Measurements from ENCODE around the gene ANKS1B.
"Not testable (repeated sequence)": the region's sequence is repeated elsewhere in the genome, so short reads cannot be mapped to it uniquely, and the experiment has no call there.

Gene ANKS1B

GRCh38 chr12:98767248-98767647, 1217.5 kb downstream of the ANKS1B start:
- H3K9me3 ChIP-seq (ENCODE audit: control extremely low read depth in 1 of 5, control insufficient read depth in 4 of 5, insufficient read depth in 2 of 5, low read depth in 1 of 5, low read length in 4 of 5), result no peaks in the 10 kb centered on the region
- peaks cover 0 to 4% (median 0%) of the 10 kb centered on the region in 5 experiments for H3K27me3 ChIP-seq (replicated peaks in 2 of 5; ENCODE audit: control insufficient read depth in 4 of 5, insufficient read depth in 5 of 5, low read length in 4 of 5)
- 100% methylated on average over 1 of the region's 9 CpGs for WGBS (ENCODE audit: insufficient coverage)
- no peak overlapping the region for H3K27ac ChIP-seq (ENCODE audit: insufficient read depth in 1 of 2, low read depth in 1 of 2, low read length in 2 of 2, poor library complexity in 1 of 2, severe bottlenecking in 2 of 2)
- no peak overlapping the region for H3K4me3 ChIP-seq (ENCODE audit: control insufficient read depth in 1 of 7, extremely low read depth in 1 of 7, insufficient read depth in 4 of 7, low read depth in 2 of 7, low read length in 6 of 7)
- H3K36me3 ChIP-seq (ENCODE audit: control insufficient read depth in 4 of 4, insufficient read depth in 4 of 4, low read length in 3 of 4), result no peaks in the 10 kb centered on the region
- POLR2A ChIA-PET, result no interaction called here
- CTCF ChIA-PET, result no interaction called here
- no peaks in the 10 kb centered on the region for H3K4me1 ChIP-seq (ENCODE audit: control extremely low read depth in 1 of 4, control insufficient read depth in 4 of 4, insufficient read depth in 4 of 4, low read length in 3 of 4)
- no peak for DNase-seq

DNA sequence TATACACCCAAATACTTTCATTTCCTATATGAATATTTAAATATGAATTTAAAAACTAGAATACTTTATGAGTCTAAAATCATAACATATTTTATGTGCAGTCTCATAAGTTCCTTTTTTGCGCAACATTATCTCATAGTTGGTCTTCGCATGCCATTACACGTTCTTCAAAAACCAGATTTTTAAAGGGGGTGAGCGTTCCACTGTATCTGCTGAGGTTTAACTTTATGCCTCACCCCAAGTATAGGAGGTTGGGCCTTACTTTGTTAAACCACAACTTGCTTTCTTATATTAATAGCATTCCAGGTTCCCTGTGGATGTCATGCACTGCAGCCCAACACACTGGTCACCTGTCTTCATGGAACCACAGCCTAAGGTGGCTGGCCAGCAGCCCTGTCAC, 1221.1 kb downstream of the ANKS1B start:
- no peak overlapping the region for H3K4me3 ChIP-seq (ENCODE audit: control insufficient read depth in 1 of 7, extremely low read depth in 1 of 7, insufficient read depth in 4 of 7, low read depth in 2 of 7, low read length in 6 of 7)
- no peaks in the 10 kb centered on the region for H3K4me1 ChIP-seq (ENCODE audit: control extremely low read depth in 1 of 4, control insufficient read depth in 4 of 4, insufficient read depth in 4 of 4, low read length in 3 of 4)
- ChIA-PET CTCF (interaction anchor here (1.5 kb wide), 1 partner anchor 11 kb away, joined by 4 read pairs; no protein-coding TSS in a partner anchor), POLR2A (no interaction called here)
- WGBS (ENCODE audit: insufficient coverage), result no CpG with 5 or more reads among the region's 4 CpGs
- H3K9me3 ChIP-seq (ENCODE audit: control extremely low read depth in 1 of 5, control insufficient read depth in 4 of 5, insufficient read depth in 2 of 5, low read depth in 1 of 5, low read length in 4 of 5), result no peaks in the 10 kb centered on the region
- no peak overlapping the region for H3K27ac ChIP-seq (ENCODE audit: insufficient read depth in 1 of 2, low read depth in 1 of 2, low read length in 2 of 2, poor library complexity in 1 of 2, severe bottlenecking in 2 of 2)
- H3K27me3 ChIP-seq (replicated peaks in 2 of 5; ENCODE audit: control insufficient read depth in 4 of 5, insufficient read depth in 5 of 5, low read length in 4 of 5), result peaks cover 0 to 5% (median 3%) of the 10 kb centered on the region in 5 experiments
- DNase-seq, result no peak
- no peaks in the 10 kb centered on the region for H3K36me3 ChIP-seq (ENCODE audit: control insufficient read depth in 4 of 4, insufficient read depth in 4 of 4, low read length in 3 of 4)

DNA sequence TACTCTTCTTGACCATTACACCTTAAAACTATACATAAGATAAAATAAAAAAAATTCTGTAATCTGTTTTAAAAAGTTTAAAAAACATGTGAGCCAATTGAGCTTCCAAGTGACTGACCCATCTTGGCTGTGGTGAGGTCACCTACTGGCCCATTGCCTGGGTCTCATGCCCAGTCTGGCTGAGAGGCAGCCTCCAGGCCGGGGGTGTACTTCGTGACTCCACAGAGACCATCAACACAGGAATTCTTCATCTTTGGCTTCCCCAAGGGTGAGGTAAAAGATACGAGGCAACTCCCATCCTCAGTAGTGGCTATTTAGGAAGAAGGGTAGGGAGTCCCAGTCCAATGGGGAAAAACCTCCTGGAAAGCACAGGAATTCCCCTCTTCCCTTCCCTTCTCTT, 1226.4 kb downstream of the ANKS1B start:
- WGBS (ENCODE audit: insufficient coverage), result no CpG with 5 or more reads among the region's 3 CpGs
- POLR2A ChIA-PET, result no interaction called here
- peaks cover 0 to 12% (median 5%) of the 10 kb centered on the region in 5 experiments for H3K27me3 ChIP-seq (replicated peaks in 2 of 5; ENCODE audit: control insufficient read depth in 4 of 5, insufficient read depth in 5 of 5, low read length in 4 of 5)

GRCh38 chr12:98757455-98757854, 1227.3 kb downstream of the ANKS1B start:
- Histone ChIP-seq H3K36me3 (ENCODE audit: control insufficient read depth in 4 of 4, insufficient read depth in 4 of 4, low read length in 3 of 4) (no peaks in the 10 kb centered on the region), H3K4me1 (ENCODE audit: control extremely low read depth in 1 of 4, control insufficient read depth in 4 of 4, insufficient read depth in 4 of 4, low read length in 3 of 4) (no peaks in the 10 kb centered on the region), H3K27me3 (replicated peaks in 2 of 5; ENCODE audit: control insufficient read depth in 4 of 5, insufficient read depth in 5 of 5, low read length in 4 of 5) (peaks cover 0 to 10% (median 5%) of the 10 kb centered on the region in 5 experiments), H3K9me3 (ENCODE audit: control extremely low read depth in 1 of 5, control insufficient read depth in 4 of 5, insufficient read depth in 2 of 5, low read depth in 1 of 5, low read length in 4 of 5) (no peaks in the 10 kb centered on the region), H3K4me3 (ENCODE audit: control insufficient read depth in 1 of 7, extremely low read depth in 1 of 7, insufficient read depth in 4 of 7, low read depth in 2 of 7, low read length in 6 of 7) (no peak overlapping the region), H3K27ac (ENCODE audit: insufficient read depth in 1 of 2, low read depth in 1 of 2, low read length in 2 of 2, poor library complexity in 1 of 2, severe bottlenecking in 2 of 2) (no peak overlapping the region)
- 91% methylated on average over 3 of the region's 4 CpGs for WGBS (ENCODE audit: insufficient coverage)
- no peak for DNase-seq
- ChIA-PET POLR2A (no interaction called here), CTCF (interaction anchor here (1.4 kb wide), 1 partner anchor 9 kb away, joined by 4 read pairs; no protein-coding TSS in a partner anchor)

More for the DNA sequence above, 1226.4 kb downstream of the ANKS1B start:
- Histone ChIP-seq H3K36me3 (ENCODE audit: control insufficient read depth in 4 of 4, insufficient read depth in 4 of 4, low read length in 3 of 4) (no peaks in the 10 kb centered on the region), H3K27ac (ENCODE audit: insufficient read depth in 1 of 2, low read depth in 1 of 2, low read length in 2 of 2, poor library complexity in 1 of 2, severe bottlenecking in 2 of 2) (no peak overlapping the region), H3K4me3 (ENCODE audit: control insufficient read depth in 1 of 7, extremely low read depth in 1 of 7, insufficient read depth in 4 of 7, low read depth in 2 of 7, low read length in 6 of 7) (no peak overlapping the region), H3K4me1 (ENCODE audit: control extremely low read depth in 1 of 4, control insufficient read depth in 4 of 4, insufficient read depth in 4 of 4, low read length in 3 of 4) (no peaks in the 10 kb centered on the region), H3K9me3 (ENCODE audit: control extremely low read depth in 1 of 5, control insufficient read depth in 4 of 5, insufficient read depth in 2 of 5, low read depth in 1 of 5, low read length in 4 of 5) (no peaks in the 10 kb centered on the region)
- CTCF ChIA-PET, result interaction anchor here (1.4 kb wide), 1 partner anchor 10 kb away, joined by 4 read pairs; no protein-coding TSS in a partner anchor
- DNase-seq, result no peak

DNA sequence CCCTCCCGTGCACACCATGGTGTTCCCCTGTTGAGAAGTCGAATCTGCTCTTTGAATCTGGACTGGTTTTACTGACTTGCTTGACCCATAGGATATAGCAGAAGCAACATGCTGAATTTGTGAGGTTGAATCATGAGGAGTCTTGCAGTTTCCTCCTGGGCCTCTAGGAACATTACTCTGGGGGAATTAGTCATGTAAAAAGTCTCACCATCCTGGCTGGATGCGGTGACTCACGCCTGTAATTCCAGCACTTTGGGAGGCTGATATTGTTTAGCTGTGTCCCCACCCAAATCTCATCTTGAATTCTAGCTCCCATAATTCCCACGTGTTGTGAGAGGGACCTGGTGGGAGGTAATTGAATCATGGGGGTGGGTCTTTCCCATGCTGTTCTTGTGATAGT, 1228.9 kb downstream of the ANKS1B start:
- H3K9me3 ChIP-seq (ENCODE audit: control extremely low read depth in 1 of 5, control insufficient read depth in 4 of 5, insufficient read depth in 2 of 5, low read depth in 1 of 5, low read length in 4 of 5); H3K4me3 ChIP-seq (ENCODE audit: control insufficient read depth in 1 of 7, extremely low read depth in 1 of 7, insufficient read depth in 4 of 7, low read depth in 2 of 7, low read length in 6 of 7); POLR2A ChIA-PET; H3K36me3 ChIP-seq (ENCODE audit: control insufficient read depth in 4 of 4, insufficient read depth in 4 of 4, low read length in 3 of 4); CTCF ChIA-PET; DNase-seq; H3K27ac ChIP-seq (ENCODE audit: insufficient read depth in 1 of 2, low read depth in 1 of 2, low read length in 2 of 2, poor library complexity in 1 of 2, severe bottlenecking in 2 of 2); H3K4me1 ChIP-seq (ENCODE audit: control extremely low read depth in 1 of 4, control insufficient read depth in 4 of 4, insufficient read depth in 4 of 4, low read length in 3 of 4): not testable (repeated sequence)
- WGBS (ENCODE audit: insufficient coverage), result 91% methylated on average over 5 of the region's 5 CpGs
- H3K27me3 ChIP-seq (replicated peaks in 2 of 5; ENCODE audit: control insufficient read depth in 4 of 5, insufficient read depth in 5 of 5, low read length in 4 of 5), result peaks cover 0 to 11% (median 4%) of the 10 kb centered on the region in 5 experiments

- no peak overlapping the region for H3K4me3 ChIP-seq (ENCODE audit: control insufficient read depth in 1 of 7, extremely low read depth in 1 of 7, insufficient read depth in 4 of 7, low read depth in 2 of 7, low read length in 6 of 7)
- H3K4me1 ChIP-seq (ENCODE audit: control extremely low read depth in 1 of 4, control insufficient read depth in 4 of 4, insufficient read depth in 4 of 4, low read length in 3 of 4), result no peaks in the 10 kb centered on the region
- ChIA-PET POLR2A (no interaction called here), CTCF (no interaction called here)
- DNase-seq, result no peak
- H3K36me3 ChIP-seq (ENCODE audit: control insufficient read depth in 4 of 4, insufficient read depth in 4 of 4, low read length in 3 of 4), result no peaks in the 10 kb centered on the region
- H3K27me3 ChIP-seq (replicated peaks in 2 of 5; ENCODE audit: control insufficient read depth in 4 of 5, insufficient read depth in 5 of 5, low read length in 4 of 5), result peaks cover 0 to 10% (median 7%) of the 10 kb centered on the region in 5 experiments
- no peaks in the 10 kb centered on the region for H3K9me3 ChIP-seq (ENCODE audit: control extremely low read depth in 1 of 5, control insufficient read depth in 4 of 5, insufficient read depth in 2 of 5, low read depth in 1 of 5, low read length in 4 of 5)
- WGBS (ENCODE audit: insufficient coverage), result 98% methylated on average over 5 of the region's 5 CpGs
- H3K27ac ChIP-seq (ENCODE audit: insufficient read depth in 1 of 2, low read depth in 1 of 2, low read length in 2 of 2, poor library complexity in 1 of 2, severe bottlenecking in 2 of 2), result no peak overlapping the region
Observed at GRCh38 chr12:98754095-98754494, 1230.6 kb downstream of the ANKS1B start.

DNA sequence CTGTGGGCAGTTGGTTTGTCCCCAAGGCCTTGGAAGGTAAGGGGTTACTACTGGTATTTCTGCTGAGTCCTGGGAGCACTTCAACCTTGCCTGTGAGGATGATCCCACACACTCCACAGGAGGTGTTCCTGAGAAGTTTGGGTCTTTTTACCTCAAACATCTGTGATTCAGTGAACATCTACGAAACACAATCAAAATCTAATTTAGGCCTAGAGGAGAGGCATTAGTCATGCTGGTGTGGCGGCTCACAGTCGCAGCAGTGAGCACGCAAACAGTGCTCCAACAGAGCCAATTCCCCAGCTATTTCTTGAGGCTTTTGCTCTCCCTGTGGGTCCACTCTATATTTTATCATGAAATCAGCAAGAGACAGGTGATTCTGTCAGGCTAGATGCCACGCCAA, 1232.0 kb downstream of the ANKS1B start:
- Histone ChIP-seq H3K36me3 (ENCODE audit: control insufficient read depth in 4 of 4, insufficient read depth in 4 of 4, low read length in 3 of 4) (no peaks in the 10 kb centered on the region), H3K27ac (ENCODE audit: insufficient read depth in 1 of 2, low read depth in 1 of 2, low read length in 2 of 2, poor library complexity in 1 of 2, severe bottlenecking in 2 of 2) (no peak overlapping the region), H3K4me1 (ENCODE audit: control extremely low read depth in 1 of 4, control insufficient read depth in 4 of 4, insufficient read depth in 4 of 4, low read length in 3 of 4) (no peaks in the 10 kb centered on the region), H3K27me3 (replicated peaks in 2 of 5; ENCODE audit: control insufficient read depth in 4 of 5, insufficient read depth in 5 of 5, low read length in 4 of 5) (peaks cover under 1 to 19% (median 10%) of the 10 kb centered on the region in 5 experiments), H3K4me3 (ENCODE audit: control insufficient read depth in 1 of 7, extremely low read depth in 1 of 7, insufficient read depth in 4 of 7, low read depth in 2 of 7, low read length in 6 of 7) (no peak overlapping the region), H3K9me3 (ENCODE audit: control extremely low read depth in 1 of 5, control insufficient read depth in 4 of 5, insufficient read depth in 2 of 5, low read depth in 1 of 5, low read length in 4 of 5) (no peaks in the 10 kb centered on the region)
- POLR2A ChIA-PET, result no interaction called here
- CTCF ChIA-PET, result interaction anchor here (1.3 kb wide), 1 partner anchor 10 kb away, joined by 4 read pairs; no protein-coding TSS in a partner anchor
- DNase-seq, result no peak
- 72% methylated on average over 4 of the region's 5 CpGs for WGBS (ENCODE audit: insufficient coverage)
